ENCODE measurements around the gene MST1. TPM values are rescaled to one million over a fixed set of nuclear protein-coding genes. Genes with fewer than 3 reads are reported as not detected.

MST1 gene
- total RNA-seq, 2 donors from 2014 or later, result 8.3 to 9.2 TPM

DNA sequence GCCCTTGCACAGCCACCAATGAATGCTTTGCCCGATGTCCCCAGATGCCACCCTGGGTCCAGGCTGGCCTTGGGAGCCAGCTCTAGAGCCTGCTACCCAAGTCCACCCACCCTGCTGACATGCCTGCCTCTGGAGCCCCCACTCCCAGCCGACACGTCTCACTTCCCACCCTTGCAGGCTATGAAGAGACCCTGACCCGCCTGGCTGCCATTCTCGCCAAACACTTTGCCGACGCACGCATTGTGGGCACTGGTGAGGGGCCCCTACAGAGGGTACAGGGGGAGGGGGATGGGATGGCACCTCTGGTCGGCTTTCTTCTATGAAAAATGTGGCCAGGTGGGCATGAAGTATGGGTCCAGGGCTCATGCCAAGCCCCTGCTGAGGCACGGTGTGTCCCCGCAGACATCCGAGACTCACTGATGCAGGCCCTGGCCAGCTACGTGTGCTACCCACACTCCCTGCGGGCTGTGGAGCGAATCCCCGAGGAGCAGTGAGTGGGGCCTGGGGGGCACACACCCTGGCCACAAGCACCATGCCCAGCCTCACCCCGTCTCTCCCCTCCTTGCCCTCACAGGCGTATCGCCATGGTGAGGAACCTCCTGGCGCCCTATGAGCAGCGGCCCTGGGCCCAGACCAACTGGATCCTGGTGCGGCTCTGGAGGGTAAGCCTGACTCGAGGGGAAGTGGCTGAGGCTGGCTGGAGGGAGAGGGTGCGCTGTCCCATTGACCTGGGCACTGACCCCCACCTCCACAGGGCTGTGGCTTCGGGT lies 24.2 kb upstream of the MST1 start:
- DNase-seq (ENCODE audit: low spot score) (no peak), ATAC-seq (ENCODE audit: insufficient number of reproducible peaks, low FRiP score, low read depth) (no peak)
- peaks cover 30% of the 10 kb centered on the region for H3K36me3 ChIP-seq
- peaks cover under 1 to 2% of the 10 kb centered on the region in 2 donors for H3K4me1 ChIP-seq (ENCODE audit: control insufficient read depth in 1 of 2, low read depth in 2 of 2)
- H3K9me3 ChIP-seq, result no peaks in the 10 kb centered on the region
- H3K27me3 ChIP-seq (replicated peaks; ENCODE audit: insufficient read depth), result no peaks in the 10 kb centered on the region
- H3K27ac ChIP-seq, result no peak overlapping the region
- no peak overlapping the region for H3K4me3 ChIP-seq
- TF ChIP-seq CTCF (IDR thresholded peaks at IDR 0.05), result no peak

- Histone ChIP-seq H3K27ac (no peak overlapping the region), H3K36me3 (peaks cover 30% of the 10 kb centered on the region), H3K4me3 (no peak overlapping the region), H3K9me3 (no peaks in the 10 kb centered on the region), H3K27me3 (replicated peaks; ENCODE audit: insufficient read depth) (no peaks in the 10 kb centered on the region), H3K4me1 (ENCODE audit: control insufficient read depth in 1 of 2, low read depth in 2 of 2) (no peaks in the 10 kb centered on the region)
- TF ChIP-seq CTCF (IDR thresholded peaks at IDR 0.05), result no peak
- DNase-seq (ENCODE audit: low spot score), result no peak
- no peak for ATAC-seq (ENCODE audit: insufficient number of reproducible peaks, low FRiP score, low read depth)
Observed at GRCh38 chr3:49712631-49713317, 23.5 kb upstream of the MST1 start.

DNA sequence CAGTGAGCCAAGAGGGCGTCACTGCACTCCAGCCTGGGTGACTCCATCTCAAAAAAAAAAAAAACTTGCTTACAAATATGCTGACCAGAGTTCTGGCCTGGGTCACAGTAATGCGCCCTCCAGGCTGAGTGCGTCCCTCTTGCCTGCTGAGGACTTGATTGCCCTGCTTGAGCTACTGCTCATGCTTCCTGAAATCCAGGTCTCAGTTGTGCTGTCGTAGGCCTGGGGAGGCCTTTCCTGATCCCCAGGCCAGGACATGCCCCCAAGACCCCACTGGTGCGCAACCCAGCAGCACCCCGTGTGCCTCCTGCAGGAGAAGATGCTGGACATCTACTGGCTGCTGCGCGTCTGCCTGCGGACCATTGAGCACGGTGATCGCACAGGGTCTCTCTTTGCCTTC lies 22.9 kb upstream of the MST1 start:
- no peak for ATAC-seq (ENCODE audit: insufficient number of reproducible peaks, low FRiP score, low read depth)
- H3K27me3 ChIP-seq (replicated peaks; ENCODE audit: insufficient read depth), result no peaks in the 10 kb centered on the region
- H3K36me3 ChIP-seq, result peaks cover 30% of the 10 kb centered on the region
- no peak for DNase-seq (ENCODE audit: low spot score)
- H3K4me1 ChIP-seq (ENCODE audit: control insufficient read depth in 1 of 2, low read depth in 2 of 2), result no peaks in the 10 kb centered on the region
- no peak overlapping the region for H3K4me3 ChIP-seq
- H3K27ac ChIP-seq, result no peak overlapping the region
- H3K9me3 ChIP-seq, result no peaks in the 10 kb centered on the region
- TF ChIP-seq CTCF (IDR thresholded peaks at IDR 0.05), result no peak

GRCh38 chr3:49711489-49711888 lies 22.2 kb upstream of the MST1 start:
- peaks cover 28% of the 10 kb centered on the region for H3K36me3 ChIP-seq
- H3K27me3 ChIP-seq (replicated peaks; ENCODE audit: insufficient read depth), result no peaks in the 10 kb centered on the region
- no peak for TF ChIP-seq CTCF (IDR thresholded peaks at IDR 0.05)
- H3K4me1 ChIP-seq (ENCODE audit: control insufficient read depth in 1 of 2, low read depth in 2 of 2), result no peaks in the 10 kb centered on the region
- no peak overlapping the region for H3K27ac ChIP-seq
- no peaks in the 10 kb centered on the region for H3K9me3 ChIP-seq
- no peak overlapping the region for H3K4me3 ChIP-seq
- ATAC-seq (ENCODE audit: insufficient number of reproducible peaks, low FRiP score, low read depth) (no peak), DNase-seq (ENCODE audit: low spot score) (no peak)

DNA sequence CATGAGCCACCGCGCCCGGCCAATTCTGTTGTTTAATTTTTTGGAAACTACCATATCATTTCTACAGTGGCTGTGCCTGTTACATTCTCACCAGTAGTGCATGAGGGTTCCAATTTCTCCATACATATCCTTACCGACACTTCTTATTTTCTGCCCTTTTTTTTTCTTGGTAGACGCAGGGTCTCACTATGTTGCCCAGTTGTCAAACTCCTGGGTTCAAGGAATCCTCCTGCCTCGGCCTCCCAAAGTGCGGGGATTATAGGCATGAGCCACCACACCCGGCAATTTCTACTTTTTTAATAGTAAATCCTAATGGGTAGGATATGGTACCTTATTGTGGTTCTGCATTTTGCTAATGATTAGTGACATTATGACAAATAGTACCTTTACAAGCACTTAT lies 20.6 kb upstream of the MST1 start:
- no peak for ATAC-seq (ENCODE audit: insufficient number of reproducible peaks, low FRiP score, low read depth)
- H3K4me3 ChIP-seq, result no peak overlapping the region
- no peaks in the 10 kb centered on the region for H3K27me3 ChIP-seq (replicated peaks; ENCODE audit: insufficient read depth)
- TF ChIP-seq CTCF (IDR thresholded peaks at IDR 0.05), result no peak
- H3K4me1 ChIP-seq (ENCODE audit: control insufficient read depth in 1 of 2, low read depth in 2 of 2), result no peaks in the 10 kb centered on the region
- peaks cover 25% of the 10 kb centered on the region for H3K36me3 ChIP-seq
- no peak for DNase-seq (ENCODE audit: low spot score)
- H3K9me3 ChIP-seq, result no peaks in the 10 kb centered on the region
- no peak overlapping the region for H3K27ac ChIP-seq
